ENCODE measurements around the gene CTNNBL1. TPM values are rescaled to one million over a fixed set of nuclear protein-coding genes. Genes with fewer than 3 reads are reported as not detected.

CTNNBL1 gene
- total and polyA plus RNA-seq, 8 donors: 10.5 to 148 (median 42.0) TPM

DNA sequence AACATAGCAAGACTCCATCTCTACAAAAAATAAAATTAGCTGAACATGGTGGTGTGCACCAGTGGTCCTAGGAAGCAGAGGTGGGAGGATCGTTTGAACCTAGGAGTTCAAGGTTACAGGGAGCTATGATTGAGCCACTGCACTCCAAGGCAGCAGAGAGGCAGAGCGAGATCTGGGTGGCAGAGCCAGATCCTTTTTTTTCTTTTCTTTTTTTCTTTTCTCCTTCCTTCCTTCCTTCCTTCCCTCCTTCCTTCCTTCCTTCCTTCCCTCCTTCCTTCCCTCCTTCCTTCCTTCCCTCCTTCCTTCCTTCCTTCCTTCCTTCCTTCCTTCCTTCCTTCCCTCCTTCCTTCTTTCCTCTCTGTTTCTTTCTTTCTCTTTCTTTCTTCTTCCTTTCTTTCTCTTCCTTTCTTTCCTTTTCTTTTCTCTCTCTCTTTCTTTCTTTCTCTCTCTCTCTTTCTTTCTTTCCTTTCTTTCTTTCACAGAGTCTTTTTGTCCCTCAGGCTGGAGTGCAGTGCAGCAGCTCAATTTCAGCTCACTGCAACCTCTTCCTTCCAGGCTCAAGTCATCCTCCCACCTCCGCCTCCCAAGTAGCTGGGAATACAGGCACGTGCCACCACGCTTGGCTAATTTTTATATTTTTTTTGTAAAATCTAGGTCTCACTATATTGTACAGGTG is 199.9 kb downstream of the CTNNBL1 start:
- DNase-seq: no peak
- intact Hi-C loops (cut with DNase I; ENCODE audit: low total_unique reads): no loop called here
- Histone ChIP-seq H3K27ac (no peak overlapping the region), H3K9me3 (no peaks in the 10 kb centered on the region), H3K36me3 (no peaks in the 10 kb centered on the region), H3K27me3 (peaks cover 0 to 4% (median 0%) of the 10 kb centered on the region in 3 donors), H3K4me1 (no peaks in the 10 kb centered on the region), H3K4me3 (no peak overlapping the region)
- TF ChIP-seq, protein P1, sequence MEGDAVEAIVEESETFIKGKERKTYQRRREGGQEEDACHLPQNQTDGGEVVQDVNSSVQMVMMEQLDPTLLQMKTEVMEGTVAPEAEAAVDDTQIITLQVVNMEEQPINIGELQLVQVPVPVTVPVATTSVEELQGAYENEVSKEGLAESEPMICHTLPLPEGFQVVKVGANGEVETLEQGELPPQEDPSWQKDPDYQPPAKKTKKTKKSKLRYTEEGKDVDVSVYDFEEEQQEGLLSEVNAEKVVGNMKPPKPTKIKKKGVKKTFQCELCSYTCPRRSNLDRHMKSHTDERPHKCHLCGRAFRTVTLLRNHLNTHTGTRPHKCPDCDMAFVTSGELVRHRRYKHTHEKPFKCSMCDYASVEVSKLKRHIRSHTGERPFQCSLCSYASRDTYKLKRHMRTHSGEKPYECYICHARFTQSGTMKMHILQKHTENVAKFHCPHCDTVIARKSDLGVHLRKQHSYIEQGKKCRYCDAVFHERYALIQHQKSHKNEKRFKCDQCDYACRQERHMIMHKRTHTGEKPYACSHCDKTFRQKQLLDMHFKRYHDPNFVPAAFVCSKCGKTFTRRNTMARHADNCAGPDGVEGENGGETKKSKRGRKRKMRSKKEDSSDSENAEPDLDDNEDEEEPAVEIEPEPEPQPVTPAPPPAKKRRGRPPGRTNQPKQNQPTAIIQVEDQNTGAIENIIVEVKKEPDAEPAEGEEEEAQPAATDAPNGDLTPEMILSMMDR (IDR thresholded peaks at IDR 0.05): no peak
- TF ChIP-seq POLR2A (IDR thresholded peaks at IDR 0.05) (no peak), EP300 (IDR thresholded peaks at IDR 0.05) (no peak), POLR2AphosphoS5 (IDR thresholded peaks at IDR 0.05) (no peak)
- 83 to 90% (median 86%) methylated on average over 5 of the region's 5 CpGs for WGBS, 5 donors

DNA sequence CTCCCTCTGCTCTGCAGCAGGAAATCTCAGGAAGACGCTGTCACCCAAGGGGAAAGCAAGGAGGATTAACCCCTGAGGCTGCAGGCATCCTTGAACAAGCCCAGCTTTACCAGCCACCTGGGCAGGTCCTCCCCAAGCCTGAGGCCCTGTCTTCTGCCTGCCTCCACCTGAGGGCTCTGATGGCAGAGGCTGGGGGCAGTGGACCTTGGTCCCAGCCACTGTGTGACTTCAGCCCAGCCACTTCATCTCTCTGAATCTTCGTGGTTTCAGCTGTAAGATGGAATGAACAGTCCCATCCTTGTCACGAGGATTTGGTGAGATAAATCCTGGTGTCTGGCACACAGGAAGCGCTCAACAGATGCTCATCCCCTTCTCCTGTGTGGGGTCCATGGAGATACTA is 200.6 kb downstream of the CTNNBL1 start:
- no peak for TF ChIP-seq POLR2A (IDR thresholded peaks at IDR 0.05)
- no peak for TF ChIP-seq POLR2AphosphoS5 (IDR thresholded peaks at IDR 0.05)
- TF ChIP-seq, protein P1 (IDR thresholded peaks at IDR 0.05): no peak
- TF ChIP-seq EP300 (IDR thresholded peaks at IDR 0.05): no peak
- Histone ChIP-seq H3K4me3 (no peak overlapping the region), H3K9me3 (no peaks in the 10 kb centered on the region), H3K36me3 (no peaks in the 10 kb centered on the region), H3K4me1 (no peaks in the 10 kb centered on the region), H3K27ac (no peak overlapping the region), H3K27me3 (peaks cover 0 to 11% (median 0%) of the 10 kb centered on the region in 3 donors)
- 75 to 89% (median 80%) methylated on average over 4 of the region's 4 CpGs for WGBS, 5 donors
- intact Hi-C loops (cut with DNase I; ENCODE audit: low total_unique reads): no loop called here
- no peak for DNase-seq

DNA sequence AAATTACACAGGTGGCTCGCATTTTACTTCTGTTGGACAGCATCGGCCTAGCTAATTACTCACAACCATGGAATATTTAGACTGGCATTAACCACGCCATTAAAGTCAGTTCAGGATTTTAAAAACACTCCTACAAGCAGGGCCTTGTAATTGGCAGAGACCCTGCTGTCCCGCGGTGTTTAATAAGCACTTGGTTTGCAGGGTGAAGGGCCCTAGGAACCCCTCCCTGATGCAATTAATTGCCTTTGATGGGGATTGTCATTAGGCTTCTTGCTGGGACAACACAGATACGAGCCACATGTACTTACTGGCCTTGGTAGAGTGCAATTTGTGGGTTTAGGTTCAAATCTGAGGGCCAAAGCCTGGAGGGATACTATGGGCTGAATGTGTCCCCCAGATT is 201.3 kb downstream of the CTNNBL1 start:
- WGBS, 5 donors: 85 to 91% (median 90%) methylated on average over 6 of the region's 6 CpGs
- Histone ChIP-seq H3K27ac (no peak overlapping the region), H3K36me3 (no peaks in the 10 kb centered on the region), H3K4me1 (no peaks in the 10 kb centered on the region), H3K9me3 (no peaks in the 10 kb centered on the region), H3K27me3 (peaks cover 0 to 18% (median 0%) of the 10 kb centered on the region in 3 donors), H3K4me3 (no peak overlapping the region)
- intact Hi-C loops (cut with DNase I; ENCODE audit: low total_unique reads): no loop called here
- no peak for DNase-seq
- TF ChIP-seq POLR2AphosphoS5 (IDR thresholded peaks at IDR 0.05): no peak
- no peak for TF ChIP-seq EP300 (IDR thresholded peaks at IDR 0.05)
- TF ChIP-seq, protein P1 (IDR thresholded peaks at IDR 0.05): no peak
- TF ChIP-seq POLR2A (IDR thresholded peaks at IDR 0.05): no peak

DNA sequence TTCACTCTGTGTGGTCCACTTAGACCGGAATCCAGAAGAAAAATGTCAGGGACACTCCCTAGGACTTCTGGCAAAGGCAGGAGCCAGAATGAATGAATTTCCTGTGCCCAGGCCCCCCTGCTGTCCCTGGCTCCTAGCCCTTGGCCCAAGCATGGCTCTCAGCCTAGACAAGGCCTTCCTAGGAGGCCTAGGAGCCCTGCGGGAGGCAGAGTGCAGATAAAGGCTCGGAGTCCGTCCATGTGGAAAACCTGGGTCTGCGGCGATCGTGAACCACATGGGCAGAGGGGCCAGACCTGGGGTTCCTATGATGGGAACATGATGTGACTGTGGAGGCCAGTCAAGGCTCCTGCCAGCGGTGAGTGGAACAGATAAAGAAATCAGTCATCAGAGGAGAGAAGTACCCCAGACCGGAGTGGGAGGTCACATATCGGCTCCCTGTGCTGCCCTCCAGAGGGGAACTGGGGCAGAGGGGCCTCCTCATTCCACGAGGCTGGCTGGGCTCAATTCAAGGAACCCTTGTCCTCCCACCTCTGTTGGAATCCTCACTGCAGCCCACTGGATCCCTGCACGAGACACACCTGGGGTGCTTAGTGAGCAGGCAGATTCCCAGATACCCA is 203.2 kb downstream of the CTNNBL1 start:
- DNase-seq: no peak
- TF ChIP-seq, protein P1 (IDR thresholded peaks at IDR 0.05): no peak
- TF ChIP-seq POLR2AphosphoS5 (IDR thresholded peaks at IDR 0.05) (no peak), EP300 (IDR thresholded peaks at IDR 0.05) (no peak), POLR2A (IDR thresholded peaks at IDR 0.05) (no peak)
- H3K36me3 ChIP-seq: no peaks in the 10 kb centered on the region
- no peak overlapping the region for H3K27ac ChIP-seq
- H3K9me3 ChIP-seq: no peaks in the 10 kb centered on the region
- intact Hi-C loops (cut with DNase I; ENCODE audit: low total_unique reads): no loop called here
- H3K4me1 ChIP-seq: peaks cover 0 to 4% (median 2%) of the 10 kb centered on the region in 4 donors
- no peak overlapping the region for H3K4me3 ChIP-seq
- 59 to 72% (median 65%) methylated on average over 10 to 12 of the region's 12 CpGs for WGBS, 5 donors
- H3K27me3 ChIP-seq: peaks cover 0 to 37% (median 15%) of the 10 kb centered on the region in 3 donors

All from stomach (tissue), 9 donors.